T-helper 2 cell treated with Interferon-gamma antibody and Interleukin-4, amounts not matched to agents 100 ng/mL and 5 ng/mL, for 36 hours (primary cell): ENCODE data around the gene UBR3. TPM values are rescaled to one million over a fixed set of nuclear protein-coding genes. Genes with fewer than 3 reads are reported as not detected.
"Not testable (repeated sequence)": the region's sequence is repeated elsewhere in the genome, so short reads cannot be mapped to it uniquely, and the experiment has no call there.

Source experiments
- intact Hi-C: fragments of 100-400 bp; cut with micrococcal nuclease; formaldehyde crosslinking; loops from one replicate; pipeline ENCODE4 v1.15.1; 2023
- total RNA-seq: library from RNA; stranded (reverse); gene quantifications from 2 replicates; pipeline ENCODE4 v1.2.3, GENCODE V29; 2022

The UBR3 gene
- total RNA-seq, 1 donor from 2014 or later = 26.7 TPM

DNA sequence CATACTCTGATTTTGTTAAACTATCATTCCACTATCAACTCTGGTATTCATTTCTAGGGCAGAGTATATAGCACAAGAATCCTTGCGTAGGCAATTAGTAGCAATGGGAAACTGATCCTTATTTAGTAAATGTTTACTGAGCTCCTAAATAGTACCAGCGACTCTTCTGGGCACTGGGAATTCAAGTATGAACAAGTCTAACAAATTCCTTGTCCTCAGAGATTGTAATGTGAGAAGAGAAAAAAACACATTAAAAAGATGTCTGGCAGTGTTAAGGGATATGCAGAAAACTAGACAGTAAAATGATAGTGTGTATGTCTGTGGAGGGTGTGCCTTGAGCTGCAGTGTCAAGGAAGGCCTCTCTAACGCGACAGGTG is 3.3 kb upstream of the UBR3 start:
- intact Hi-C loops = loop anchor here (1.0 kb wide), 2 partner anchors 25 to 345 kb away; partner anchors contain the start of gene BBS5

GRCh38 chr2:169824373-169825333 is 2.6 kb upstream of the UBR3 start, which contains the start of gene METTL5:
Gene METTL5, minus strand, starts transcription at chr2:169824905. Its CDS starts 308 bp downstream, at chr2:169824597.
- intact Hi-C loops = loop anchor here (1.0 to 5.0 kb wide), 5 partner anchors 25 to 948 kb away; partner anchors contain the start of genes BBS5, ERICH2 and LRP2

DNA sequence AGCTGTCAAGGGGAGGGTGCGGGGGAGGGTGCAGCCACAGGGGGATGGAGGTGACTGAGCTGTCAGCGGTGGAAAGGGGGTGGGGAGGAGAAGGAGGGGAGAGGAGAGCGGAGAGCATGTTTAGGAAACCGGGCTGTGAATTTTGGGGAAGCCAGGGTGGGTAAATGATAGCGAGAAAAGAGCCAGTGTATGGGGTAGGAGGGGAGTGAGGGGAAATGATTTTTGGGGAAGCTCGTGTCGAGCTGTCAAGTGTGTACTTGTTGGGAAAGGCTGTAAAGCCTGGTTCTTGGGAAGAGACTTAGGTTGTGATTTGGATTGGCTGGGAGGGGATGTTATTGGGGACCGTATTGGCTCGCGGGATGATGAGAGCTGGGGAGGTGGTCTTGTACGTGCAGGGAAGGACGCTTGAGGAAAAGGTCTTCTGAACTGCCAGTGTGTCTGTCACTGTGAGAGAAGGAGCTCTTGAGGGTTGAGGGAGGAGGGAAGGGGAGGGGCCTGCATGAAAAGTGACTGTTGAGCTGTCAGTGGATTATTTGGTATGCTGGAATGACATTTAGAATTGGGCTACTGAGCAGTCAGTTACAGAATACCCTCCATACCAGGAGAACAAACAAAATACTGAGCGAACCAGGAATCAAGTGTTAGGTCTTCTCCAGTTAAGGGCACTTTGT is 1.0 kb downstream of the UBR3 start:
- intact Hi-C loops = loop anchor here (5.0 kb wide), 3 partner anchors 49 to 944 kb away; partner anchors contain the start of genes ERICH2 and LRP2

GRCh38 chr2:169834401-169834800 is 7.1 kb downstream of the UBR3 start:
- intact Hi-C loops = no loop called here

- intact Hi-C loops = no loop called here
Observed at GRCh38 chr2:169838743-169839489, 11.7 kb downstream of the UBR3 start.

- intact Hi-C loops = no loop called here
Observed at GRCh38 chr2:169839954-169840746, 12.9 kb downstream of the UBR3 start.

DNA sequence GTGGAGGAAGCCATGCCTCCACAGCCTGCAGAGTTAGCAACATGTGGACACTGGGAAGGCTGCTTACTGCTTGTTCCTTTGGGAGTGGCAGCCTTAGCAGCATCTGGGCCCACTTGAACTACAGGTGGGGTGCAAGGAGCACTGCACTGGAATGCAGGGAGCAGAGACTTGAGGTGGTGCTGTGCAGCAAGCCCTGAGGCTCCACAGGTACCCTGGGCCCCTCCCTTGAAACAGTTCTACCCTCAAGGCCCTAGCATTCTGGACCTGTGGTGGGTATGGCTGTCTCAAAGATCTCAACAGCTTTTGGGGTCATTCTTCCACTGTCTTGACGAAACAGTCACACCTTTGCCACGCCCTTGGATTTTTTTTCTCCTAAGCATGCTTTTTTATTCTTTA is 13.5 kb downstream of the UBR3 start:
- intact Hi-C loops = no loop called here

DNA sequence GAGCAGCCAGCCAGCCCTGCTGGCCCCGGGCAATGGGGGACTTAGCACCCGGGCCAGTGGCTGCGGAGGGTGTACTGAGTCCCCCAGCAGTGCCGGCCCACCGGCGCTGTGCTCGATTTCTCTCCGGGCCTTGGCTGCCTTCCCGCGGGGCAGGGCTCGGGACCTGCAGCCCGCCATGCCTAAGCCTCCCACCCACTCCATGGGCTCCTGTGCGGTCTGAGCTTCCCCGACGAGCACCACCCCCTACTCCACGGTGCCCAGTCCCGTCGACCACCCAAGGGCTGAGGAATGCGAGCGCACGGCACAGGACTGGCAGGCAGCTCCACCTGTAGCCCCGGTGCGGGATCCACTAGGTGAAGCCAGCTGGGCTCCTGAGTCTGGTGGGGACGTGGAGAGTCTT is 14.4 kb downstream of the UBR3 start:
- intact Hi-C loops = not testable (repeated sequence)

GRCh38 chr2:169845016-169845415 is 17.8 kb downstream of the UBR3 start:
- intact Hi-C loops = no loop called here

GRCh38 chr2:169848959-169849693 is 21.9 kb downstream of the UBR3 start:
- intact Hi-C loops = not testable (repeated sequence)

DNA sequence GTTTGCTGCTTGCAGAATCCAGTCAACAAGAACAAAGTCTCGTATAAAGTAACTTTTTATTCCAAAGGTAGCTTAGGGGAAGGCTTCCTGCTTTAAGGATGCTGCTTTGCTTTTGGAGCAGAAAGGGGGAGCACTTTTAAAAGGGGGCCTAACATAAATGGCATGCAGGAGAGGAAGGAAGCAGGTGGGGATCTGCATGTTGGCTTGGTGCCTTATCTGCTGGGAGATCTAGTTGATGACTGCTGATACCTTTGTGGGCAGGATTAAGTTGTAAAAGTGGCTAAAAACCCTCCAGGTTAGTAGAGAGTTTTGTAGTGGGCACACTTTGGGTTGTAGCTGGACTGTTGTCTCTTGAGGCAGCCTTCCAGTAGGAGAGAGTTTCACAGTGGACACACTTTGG is 22.5 kb downstream of the UBR3 start:
- intact Hi-C loops = no loop called here

DNA sequence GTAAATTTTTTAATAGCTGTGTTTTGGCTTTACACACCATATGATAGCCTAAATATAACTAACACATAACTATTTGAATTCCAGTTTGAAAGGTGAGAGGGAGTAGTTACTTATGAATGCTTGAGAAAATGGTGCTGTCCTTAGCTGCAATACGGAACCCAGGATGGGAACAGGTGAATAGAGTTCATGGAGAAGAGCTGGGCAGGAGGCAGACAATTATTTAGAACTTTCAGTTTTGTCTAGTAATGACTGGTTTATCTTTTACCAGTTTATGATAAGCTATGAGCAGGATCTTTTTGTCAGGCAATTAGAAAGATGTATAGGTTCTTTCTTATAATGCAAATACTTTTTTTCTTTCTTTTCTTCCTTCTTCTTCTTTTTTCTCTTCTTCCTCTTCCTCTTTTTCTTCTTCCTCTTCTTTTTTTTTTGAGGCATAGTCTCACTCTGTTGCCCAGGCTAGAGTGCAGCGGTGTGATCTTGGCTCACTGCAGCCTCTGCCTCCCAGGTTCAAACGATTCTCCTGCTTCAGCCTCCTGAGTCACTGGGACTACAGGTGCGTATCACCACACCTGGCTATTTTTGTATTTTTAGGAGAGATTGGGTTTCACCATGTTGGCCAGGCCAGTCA is 25.9 kb downstream of the UBR3 start:
- intact Hi-C loops = no loop called here

GRCh38 chr2:169855281-169856258 is 28.3 kb downstream of the UBR3 start:
- intact Hi-C loops = not testable (repeated sequence)

DNA sequence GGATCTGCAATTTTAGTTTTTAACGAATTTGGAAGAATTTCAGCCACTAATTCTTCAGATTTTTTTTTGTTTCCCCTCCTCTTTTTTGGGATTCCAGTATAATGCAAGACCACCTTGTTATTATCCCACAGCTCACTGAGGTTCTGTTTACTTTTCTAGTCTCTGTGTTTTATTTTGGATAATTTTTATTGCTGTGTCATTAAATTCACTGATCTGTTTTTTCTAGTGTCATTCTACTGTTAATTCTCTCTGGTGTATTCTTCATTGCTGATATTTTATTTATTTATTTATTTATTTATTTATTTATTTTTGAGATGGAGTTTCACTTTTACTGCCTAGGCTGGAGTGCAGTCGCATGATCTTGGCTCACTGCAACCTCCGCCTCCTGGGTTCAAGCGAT is 32.2 kb downstream of the UBR3 start:
- intact Hi-C loops = no loop called here

DNA sequence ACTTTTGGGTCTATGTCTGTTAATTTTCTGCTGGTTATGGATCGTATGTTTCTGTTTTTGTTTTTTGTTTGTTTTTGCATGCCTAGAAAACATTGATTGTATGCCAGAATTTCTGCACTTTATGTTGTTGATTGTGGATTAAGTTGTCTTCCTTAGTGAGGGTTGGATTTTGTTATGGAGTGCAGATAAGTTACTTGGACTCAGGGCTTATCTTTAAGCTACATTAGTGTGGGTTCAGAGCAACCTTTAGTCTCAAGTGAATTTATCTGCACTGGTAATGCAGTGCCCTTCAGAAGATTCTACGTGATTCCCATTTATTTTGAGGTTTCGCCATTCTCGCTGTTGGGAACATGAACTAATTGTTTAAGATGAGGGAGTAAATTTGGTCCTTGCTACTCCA is 32.9 kb downstream of the UBR3 start:
- intact Hi-C loops = no loop called here

GRCh38 chr2:169862816-169863215 is 35.6 kb downstream of the UBR3 start:
- intact Hi-C loops = no loop called here

DNA sequence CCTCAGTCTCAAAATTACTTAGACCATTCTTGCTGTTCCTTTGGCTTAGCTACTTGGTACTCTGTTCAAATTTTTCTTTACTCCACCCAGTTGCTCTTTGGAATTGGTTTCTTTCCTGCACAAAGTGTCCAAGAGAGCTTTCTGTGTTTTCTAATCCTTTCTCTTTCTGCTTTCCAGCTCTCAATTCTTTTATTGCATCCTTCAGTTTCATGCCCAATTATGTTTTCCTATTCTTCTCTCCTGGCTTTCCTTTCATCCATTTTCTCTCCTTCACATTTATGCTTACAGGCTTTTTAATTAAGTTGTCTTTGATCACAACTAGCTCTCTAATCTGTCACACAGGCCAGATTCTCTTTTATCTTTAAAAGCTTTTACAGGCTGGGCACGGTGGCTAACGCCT is 38.2 kb downstream of the UBR3 start:
- intact Hi-C loops = no loop called here

GRCh38 chr2:169866230-169866629 is 39.0 kb downstream of the UBR3 start:
- intact Hi-C loops = not testable (repeated sequence)
